Activated T-cell treated with anti-CD3 and anti-CD28 coated beads, Interleukin-2, amount 50 U/mL, for 1 hour (primary cell): ENCODE results near the gene DCLK3.

Source experiments
- DNase-seq: peaks from one replicate; pipeline ENCODE4 v3.0.0-alpha.2; 2020

The DCLK3 gene

DNA sequence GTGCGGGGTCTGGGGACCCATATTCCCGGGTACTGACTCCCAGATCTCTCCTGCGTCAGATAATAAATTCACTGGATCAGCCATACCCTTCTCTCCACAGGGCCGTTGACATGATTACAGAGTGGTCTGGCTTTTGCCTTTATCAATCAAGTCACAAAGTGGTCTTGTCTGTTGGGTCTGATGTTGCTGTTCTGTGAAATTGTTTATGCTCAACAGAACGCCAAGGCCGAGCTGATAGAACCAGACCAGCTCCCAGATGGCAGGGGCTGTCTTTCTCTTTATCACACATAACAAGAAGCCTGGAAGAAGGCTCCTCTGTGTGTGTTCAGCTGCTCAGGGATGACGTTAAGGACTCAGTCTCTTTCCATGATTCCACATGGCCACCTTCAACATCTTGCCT lies 751 bp upstream of the DCLK3 start:
- DNase-seq, result no peak

DNA sequence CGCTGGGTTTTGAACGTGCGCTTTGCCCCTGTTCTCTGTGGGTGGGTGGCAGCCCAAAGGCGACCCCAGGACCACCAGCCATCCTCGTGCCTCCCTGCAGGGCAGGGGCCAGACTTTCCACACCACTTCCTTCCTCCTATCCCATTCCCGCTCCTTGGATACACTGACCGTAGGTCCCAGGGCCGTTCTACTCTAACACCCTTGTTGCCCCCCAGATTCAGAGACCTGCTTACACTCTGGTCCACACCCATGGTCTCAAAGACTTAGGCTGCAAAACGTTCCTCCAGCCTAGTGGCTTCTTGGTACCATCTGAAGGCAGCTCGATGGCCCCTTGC lies 318 bp upstream of the DCLK3 start:
- no peak for DNase-seq

DNA sequence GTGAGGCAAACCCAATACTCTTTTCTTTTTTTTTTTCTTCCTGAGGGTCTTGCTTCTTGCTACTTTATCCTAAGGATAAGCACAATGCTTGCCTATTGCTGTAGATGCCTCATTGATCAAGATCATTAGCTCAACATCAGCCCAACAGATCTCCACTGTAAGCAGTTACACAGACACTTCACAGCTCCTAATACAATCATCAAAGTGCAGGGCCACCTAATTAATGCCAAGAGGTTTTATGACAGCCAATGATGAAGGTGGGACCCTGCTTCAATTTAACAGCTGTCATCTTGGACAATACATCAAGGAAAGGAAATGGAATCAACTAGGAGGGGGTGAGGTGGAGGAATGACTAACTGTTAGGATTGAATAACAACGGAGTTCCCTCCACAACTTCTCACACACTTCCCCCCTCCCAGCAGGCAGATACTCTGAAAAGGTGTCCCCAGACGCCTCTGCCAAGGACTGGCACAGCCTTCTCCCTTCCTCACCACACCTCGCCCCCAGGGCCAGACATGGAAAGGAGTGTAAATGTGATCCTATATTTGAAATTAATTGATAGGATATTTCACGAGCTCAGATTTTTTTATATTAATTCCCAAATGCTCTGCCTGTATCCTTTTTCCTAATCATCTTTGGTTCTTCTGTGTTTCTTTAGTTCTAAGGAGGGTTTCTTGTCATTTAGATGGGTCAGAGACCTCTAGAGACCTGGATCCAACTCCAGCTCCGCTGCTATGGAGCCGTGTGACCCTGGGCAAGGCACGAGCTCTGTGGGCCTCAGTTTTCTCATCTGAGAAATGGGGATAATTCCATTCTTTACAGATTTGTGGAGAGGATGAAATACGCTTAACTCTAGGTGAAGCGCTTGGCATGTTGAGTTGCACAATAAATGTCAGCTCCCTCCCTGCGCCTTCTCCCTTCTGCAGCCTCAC lies 1.2 kb downstream of the DCLK3 start:
- DNase-seq, result no peak

DNA sequence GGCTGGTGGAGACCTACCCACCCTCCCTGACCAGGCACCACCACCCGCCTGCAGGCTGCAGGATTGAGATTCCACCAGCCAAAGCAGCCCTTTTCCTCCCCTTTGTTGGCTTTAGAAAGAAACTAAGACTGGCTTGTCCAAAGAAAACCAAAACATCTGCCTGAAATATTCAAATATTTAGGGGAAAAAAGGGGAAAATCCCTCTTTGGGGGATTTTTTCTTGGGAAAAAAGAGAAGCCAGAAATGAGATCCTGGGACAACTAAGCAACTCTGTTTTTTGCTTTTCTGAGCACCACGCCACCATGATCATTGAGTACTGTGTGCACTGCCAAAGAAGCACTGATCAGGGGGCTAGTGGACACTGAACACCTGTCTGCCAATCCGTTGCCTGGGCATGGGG lies 2.6 kb downstream of the DCLK3 start:
- DNase-seq, result no peak

DNA sequence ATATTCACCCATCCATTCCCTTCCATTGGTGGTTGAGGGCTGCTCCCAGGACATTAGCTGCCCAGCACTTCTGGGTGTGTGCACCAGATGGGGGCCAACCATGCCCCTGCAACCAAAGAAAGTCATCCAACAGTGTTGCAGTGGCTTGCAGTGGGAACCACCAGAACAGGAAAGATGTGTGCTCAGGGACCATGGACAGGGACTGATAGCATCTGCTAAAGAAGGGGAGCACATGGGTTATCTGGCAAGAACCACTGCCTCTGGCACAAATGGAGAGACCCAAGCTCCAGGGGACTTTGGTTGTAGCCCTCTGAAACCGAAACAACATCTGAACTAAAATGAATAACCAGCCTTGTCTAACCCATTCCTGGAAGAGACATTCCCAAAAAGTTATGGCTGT lies 8.1 kb downstream of the DCLK3 start:
- DNase-seq, result no peak

DNA sequence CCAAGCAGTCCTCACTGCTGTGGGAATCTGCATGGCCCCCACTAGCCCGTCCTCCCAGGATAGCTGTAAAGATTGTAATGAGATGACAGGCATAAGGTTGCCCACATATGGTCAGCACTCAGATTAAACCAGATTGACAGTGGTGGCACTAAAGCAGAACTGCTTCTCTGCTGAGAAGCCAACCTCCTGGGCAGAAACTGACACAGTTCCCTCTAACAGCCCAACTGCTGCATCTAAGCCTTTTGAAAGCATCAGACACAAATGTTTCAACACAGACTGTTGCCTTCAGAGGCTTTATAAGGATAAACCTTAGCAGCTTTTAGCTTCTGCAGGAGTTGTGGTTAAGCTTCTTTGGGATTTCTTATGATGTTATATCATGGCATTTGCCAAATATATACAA lies 13.0 kb downstream of the DCLK3 start:
- no peak for DNase-seq

DNA sequence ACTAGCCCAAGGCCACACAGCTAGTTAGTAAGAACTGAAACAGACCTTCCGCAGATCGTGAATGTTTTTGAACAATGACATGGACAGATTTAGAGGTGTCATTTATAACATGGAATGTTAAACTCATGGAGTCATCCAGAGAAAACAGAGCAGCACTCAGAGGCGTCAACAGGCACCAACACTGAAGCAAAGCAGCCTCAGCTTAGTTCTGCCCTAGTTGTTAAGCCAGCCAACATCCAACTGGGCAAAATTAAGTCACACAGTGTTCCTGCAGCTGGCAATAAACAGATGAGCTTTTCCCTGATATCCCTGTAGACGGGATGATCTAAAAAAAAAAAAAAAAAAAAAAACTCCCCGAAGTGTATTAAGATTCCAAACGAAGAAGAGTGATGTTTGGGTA lies 13.6 kb downstream of the DCLK3 start:
- DNase-seq, result no peak

DNA sequence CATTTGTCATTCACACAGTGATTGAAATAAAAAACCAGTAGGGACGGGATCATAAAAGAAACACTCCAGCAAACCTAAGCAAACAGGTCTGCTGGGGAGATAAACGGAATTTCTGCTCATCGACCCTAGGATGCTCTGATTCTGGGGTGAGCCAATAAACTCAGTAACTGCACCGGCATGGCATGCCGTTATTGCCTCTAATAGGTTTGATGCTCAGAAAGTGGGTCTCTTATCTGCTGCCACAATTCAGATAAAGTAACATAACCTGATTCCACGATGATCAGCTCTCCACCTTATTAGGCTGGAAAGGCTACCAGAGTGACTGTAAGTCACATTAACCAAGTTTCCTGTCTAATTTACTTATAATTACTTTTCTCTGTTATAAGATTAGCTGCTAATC lies 19.6 kb downstream of the DCLK3 start:
- DNase-seq, result no peak

DNA sequence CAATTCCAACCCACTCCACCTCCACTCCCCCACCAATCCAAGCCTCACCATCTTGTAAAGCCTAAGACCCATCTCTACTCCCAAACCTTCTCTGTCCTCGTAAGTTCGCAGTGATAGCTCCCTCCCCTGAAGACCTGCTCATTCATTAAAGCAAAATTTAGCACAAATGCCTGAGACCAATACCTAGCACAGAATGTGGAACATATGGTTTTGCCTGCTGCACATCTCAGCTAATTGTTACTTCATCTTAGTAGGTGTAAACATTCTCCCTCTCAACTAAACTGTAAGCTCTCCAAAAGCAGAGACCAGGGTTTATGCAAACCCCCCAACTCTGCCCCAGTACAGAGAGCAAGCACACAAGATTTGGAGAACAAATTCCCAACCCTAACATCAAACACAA lies 20.5 kb downstream of the DCLK3 start:
- DNase-seq, result no peak

DNA sequence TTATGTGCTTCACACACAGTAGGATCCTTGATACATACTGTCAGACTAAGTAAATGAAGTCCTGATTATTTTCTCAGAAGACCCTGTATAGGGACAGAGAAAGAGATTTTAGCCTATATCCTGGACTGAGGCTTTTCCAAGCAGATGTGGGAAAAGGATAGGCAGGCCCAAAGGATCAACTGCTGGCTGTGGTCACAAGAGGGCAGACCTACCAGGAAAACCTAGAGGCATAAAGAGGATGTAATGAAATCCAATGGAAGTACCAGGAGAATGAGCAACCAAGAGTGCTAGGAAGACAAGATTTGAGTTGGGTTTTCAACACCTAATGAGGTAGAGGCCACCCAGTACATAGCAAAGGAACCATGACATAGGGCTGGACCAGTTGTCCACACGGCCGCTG lies 23.1 kb downstream of the DCLK3 start:
- no peak for DNase-seq

DNA sequence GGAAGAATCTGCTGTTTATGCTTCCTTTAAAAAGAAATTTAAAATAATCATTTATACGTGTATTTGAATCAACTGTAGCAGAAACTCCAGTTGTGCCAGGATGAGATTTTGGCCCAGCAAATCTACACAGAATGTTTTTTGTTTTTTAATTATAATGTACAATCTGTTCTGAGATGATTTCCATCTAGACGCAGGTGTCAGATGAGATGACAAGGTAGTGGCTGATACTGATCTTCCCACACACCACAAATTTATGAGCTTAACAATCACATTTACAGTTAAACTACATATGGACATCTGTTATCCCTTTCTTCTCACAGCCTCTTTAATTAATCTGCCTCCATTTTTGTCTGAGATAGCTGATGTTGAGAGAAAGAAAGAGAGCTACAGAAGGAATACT lies 23.6 kb downstream of the DCLK3 start:
- DNase-seq, result no peak

DNA sequence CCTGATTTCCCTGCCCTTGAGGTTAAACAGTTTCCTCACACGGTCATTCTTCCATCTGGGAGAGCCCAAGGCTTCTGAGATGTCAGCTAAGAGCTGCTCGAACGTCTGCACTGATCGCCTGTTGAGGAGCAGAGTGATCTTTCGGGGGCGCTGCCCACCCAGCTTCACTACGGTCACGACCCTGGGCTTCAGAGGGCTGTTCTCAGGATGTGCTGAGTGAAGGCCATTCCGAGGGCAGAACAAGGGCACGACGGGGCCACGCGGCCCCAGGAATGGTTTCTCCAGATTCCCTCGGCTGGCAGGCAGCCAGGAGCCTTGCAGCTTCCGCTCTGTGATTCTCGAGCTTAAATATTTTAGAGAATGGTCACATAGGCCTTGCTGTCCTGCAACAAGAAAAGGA lies 25.7 kb downstream of the DCLK3 start:
- DNase-seq, result no peak

DNA sequence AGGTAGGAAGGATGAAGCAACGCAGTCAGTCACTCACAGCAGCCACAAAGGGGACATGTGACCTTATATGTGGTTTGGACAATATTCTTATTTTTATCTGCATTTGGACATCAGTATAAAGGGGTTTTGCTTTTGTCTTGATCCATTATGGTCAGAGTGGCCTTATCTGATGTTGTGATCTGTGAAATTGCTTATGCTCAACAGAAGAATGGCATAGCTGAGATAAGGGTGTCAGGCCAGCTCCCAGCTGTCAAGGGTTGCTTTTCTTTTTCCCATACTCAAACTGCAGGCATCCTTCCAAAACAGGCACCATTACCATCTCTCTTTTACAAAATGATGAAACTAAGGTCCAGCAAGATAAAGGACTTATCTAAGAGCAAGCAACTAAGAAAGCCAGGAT lies 28.1 kb downstream of the DCLK3 start:
- DNase-seq, result no peak

DNA sequence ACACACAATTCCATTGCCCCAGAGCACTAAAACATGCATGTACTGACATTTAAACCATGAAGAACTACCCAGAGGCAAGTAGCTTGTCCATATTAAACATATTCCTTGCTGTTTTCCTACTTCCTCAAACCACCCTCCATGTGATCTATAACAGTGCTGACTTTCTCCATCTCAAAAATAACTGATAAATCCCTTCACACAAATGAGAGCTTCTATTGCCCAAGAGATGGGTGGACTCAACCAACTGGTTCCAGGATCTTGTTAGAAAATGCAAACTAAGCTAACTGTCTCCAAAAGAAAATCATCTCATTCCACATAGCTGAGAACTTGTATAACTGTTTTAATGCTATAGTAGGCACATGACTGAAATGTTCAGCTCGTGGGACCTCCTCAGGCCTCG lies 29.6 kb downstream of the DCLK3 start:
- no peak for DNase-seq

DNA sequence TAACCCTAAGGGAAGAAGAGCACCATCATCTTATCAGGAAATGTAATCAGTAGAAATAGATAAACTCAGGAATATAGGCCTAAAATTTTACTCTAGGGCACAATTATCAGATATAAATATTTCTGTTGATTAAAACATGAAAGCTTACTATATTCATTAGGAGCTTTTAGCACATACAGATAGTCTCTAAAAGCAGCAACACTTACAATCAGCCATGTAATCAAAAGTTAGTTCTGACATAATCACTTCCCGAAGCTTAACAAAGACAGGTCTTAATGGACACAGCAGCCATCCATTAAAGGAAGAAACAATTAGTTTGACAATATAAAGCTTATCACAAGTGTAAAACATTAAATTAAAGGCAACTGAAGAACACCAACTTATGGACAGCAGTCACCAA lies 30.6 kb downstream of the DCLK3 start:
- DNase-seq, result no peak

DNA sequence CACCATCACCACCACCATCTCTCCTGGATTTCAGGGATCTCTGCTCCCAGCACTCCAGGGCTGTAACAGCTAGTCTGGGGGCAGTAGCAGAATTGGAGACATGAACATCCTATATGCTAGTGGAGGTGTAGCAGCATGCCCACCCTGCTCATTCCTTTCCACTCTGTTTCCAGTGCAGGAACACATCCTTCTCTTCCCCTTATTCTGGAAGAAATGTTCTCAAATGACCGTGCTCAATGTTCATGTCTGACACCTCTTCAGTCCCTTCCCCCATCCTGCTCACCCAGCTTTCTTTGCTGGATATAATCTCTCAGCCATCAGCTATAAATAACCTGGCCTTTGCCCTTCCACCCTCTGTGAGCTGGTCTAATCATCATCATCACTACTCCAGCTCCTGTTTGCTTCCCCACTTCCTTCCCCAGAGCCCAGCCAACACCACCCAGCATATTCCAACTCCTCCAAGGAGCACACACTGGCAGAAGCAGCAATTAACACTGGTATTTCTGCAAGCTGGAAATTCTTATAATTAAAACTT lies 31.1 kb downstream of the DCLK3 start:
- no peak for DNase-seq

DNA sequence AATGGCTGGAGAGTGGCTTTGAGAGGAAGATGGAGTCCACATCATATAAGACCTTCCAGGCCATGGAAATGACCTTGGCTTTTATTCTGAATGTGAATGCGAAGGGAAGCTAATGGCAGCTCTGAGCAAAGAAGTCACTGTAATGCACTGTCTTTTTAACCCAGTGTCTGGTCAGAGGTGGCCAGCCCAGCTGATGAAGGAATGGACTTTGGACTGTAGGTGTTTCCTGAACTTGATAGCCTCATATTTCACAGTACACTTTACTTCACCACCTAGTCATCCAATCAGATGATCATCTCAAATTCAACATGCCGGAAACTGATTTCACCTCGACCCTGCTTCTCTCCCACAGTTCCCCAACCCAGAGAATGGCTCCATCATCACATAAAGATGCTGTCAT lies 33.4 kb downstream of the DCLK3 start:
- DNase-seq, result no peak

DNA sequence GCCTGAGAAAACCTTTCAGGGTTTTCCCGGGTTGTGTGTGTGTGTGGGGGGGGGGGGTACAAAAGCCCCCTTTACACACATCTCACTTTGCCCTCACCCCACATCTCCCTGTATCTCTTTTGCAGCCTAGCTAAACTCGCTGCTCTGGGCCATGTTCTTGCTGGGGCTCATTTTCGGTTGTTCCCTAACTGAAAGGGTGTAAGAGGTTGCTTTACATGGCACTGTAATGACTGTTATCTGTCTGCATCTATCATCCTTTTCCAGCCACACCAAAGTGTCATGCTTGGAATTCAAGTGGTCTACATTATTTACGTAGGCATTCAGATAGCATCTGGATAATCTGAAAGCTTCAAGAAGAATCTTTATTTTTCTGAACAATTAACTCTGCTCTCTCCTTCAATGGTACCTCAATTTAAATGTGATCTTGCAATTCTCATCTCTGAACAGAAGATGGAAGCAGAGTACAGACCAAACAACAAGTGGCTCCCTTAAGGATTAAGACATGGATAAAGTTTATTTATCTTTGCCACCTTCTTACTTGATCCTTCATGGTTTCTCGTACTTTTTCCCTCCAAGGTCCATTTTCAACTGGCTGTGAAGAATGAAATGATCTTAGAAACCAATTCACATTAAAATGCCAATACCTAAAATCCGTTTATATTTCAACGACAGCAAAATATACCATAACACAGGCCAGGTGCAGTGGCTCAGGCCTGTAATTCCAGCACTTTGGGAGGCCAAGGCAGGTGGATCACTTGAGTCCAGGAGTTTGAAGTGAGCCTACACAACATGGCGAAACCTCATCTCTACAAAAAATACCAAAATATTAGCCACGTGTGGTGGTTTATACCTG lies 34.9 kb downstream of the DCLK3 start:
- DNase-seq, result no peak

DNA sequence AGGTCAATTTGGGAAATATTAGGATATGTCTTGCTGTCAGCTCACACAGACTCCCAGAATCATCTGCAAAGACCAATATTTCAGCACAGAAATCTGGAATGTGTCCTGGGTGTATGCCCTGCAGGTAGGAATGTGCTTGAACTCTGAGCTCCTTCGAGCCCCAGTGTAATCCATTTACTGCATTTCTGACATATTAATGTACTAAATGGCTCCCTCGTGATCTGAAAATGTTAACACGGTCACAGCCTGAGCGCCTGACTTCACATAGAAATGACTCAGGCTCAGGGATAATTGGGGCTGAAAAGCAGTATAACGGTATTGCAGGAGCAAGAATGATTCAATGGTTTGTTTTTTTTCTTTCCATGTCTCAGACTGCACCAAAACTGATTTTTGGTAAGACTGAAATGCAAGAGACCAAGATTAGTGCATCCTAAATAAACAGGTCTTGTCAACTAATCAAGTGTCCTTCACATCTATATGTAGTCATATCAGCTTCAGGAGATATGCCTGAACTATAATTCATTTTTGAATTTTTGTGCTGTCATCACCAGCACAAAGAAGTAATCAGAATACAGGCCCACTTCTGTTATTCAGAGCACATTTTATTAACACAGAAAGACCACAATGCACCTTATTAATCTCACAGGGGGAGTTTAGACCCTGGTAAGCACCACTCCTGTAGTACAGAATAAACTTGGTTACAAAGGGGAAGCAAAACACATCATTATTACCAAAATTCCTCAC lies 49.8 kb downstream of the DCLK3 start:
- DNase-seq, result no peak

DNA sequence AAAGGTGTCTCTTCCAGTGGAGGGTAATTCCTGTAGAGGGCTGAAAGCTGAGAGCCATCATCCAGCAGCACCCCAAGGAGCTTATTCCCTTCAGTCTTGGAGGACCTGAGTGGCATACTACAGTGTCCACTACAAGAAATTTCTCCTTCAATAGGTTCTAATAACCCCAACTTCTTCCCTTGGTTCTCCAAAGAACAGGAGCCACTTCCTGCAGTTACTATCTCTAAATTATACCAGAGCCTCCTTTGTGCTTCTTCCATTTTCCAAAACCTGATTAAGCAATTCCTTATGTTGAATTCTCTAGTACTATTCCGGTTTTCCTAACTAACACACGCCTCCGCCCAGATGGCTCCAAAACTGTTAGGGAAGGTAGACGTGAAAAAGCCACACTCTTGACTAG lies 50.4 kb downstream of the DCLK3 start:
- DNase-seq, result no peak

DNA sequence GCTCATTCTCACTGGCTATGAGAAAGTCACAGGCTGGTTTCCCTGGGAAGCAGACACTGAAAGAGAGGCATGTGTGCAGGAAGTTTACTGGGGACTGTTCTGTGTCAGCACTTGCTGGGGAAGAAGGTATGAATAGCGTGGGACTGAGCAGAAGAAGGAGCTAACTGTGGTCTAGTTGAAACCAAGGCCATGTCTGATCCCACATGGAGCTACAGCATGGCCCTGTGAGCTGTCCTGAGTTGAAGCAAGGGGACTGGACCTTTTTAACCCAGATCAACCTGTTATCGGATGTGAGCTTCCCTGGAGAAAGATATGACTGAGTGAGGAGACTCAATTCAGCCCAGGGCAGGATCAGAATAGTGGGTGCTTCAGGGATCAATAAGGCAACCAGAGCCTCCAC lies 53.7 kb downstream of the DCLK3 start:
- DNase-seq, result no peak

DNA sequence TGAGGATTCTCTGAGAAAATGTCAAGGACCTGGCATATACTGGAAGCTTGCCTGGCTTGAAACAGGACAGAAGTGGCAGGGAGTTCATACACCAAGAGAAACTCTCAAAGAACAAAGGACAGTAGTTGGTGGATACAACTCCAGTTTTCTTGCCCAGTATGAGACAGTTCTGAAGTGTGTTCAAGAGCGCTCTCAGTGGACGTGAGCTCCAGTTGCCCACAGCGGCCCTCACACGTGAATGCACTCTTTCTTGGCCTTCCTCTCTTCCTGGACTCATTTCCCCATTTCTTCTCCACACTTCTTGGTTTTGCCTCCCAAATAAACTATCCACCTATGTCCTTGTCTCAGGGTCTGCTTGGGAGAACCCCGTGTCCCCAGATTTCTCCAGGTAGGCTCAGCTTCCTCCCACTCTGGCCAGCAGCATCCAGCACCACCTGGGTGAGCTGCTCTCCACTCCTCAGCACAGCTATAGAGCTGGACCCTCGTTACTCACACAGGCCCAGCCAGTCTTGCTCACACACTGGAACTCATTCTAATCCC lies 54.5 kb downstream of the DCLK3 start:
- no peak for DNase-seq

DNA sequence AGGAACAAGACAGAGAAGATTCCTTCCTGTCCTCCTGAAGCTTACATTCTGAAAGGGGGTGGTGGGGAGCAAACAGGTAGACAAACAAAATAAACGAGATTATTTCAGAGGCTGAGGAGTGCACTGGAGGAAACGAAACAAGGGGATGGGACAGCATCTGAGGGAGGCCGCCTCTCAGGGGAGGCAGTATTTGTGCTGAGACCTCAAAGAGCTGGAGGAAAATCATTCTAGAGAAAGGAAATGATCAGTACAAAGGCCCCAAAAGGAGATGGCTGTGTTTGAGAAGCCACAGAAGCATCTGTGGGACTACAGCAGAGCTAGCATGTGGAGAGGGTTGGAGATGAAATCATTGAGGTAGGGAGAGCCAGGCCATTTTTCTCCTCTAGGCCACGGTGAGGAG lies 55.1 kb downstream of the DCLK3 start:
- DNase-seq, result no peak
